ENCODE measurements around the gene RGS12.
"Not testable (repeated sequence)": the region's sequence is repeated elsewhere in the genome, so short reads cannot be mapped to it uniquely, and the experiment has no call there.

RGS12 gene

GRCh38 chr4:3296651-3297050, 3.8 kb downstream of the RGS12 start:
- TF ChIP-seq, protein P1, sequence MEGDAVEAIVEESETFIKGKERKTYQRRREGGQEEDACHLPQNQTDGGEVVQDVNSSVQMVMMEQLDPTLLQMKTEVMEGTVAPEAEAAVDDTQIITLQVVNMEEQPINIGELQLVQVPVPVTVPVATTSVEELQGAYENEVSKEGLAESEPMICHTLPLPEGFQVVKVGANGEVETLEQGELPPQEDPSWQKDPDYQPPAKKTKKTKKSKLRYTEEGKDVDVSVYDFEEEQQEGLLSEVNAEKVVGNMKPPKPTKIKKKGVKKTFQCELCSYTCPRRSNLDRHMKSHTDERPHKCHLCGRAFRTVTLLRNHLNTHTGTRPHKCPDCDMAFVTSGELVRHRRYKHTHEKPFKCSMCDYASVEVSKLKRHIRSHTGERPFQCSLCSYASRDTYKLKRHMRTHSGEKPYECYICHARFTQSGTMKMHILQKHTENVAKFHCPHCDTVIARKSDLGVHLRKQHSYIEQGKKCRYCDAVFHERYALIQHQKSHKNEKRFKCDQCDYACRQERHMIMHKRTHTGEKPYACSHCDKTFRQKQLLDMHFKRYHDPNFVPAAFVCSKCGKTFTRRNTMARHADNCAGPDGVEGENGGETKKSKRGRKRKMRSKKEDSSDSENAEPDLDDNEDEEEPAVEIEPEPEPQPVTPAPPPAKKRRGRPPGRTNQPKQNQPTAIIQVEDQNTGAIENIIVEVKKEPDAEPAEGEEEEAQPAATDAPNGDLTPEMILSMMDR (IDR thresholded peaks at IDR 0.05; ENCODE audit: low read depth, low read length): no peak
- H3K4me3 ChIP-seq (ENCODE audit: low read depth, low read length): no peak overlapping the region

DNA sequence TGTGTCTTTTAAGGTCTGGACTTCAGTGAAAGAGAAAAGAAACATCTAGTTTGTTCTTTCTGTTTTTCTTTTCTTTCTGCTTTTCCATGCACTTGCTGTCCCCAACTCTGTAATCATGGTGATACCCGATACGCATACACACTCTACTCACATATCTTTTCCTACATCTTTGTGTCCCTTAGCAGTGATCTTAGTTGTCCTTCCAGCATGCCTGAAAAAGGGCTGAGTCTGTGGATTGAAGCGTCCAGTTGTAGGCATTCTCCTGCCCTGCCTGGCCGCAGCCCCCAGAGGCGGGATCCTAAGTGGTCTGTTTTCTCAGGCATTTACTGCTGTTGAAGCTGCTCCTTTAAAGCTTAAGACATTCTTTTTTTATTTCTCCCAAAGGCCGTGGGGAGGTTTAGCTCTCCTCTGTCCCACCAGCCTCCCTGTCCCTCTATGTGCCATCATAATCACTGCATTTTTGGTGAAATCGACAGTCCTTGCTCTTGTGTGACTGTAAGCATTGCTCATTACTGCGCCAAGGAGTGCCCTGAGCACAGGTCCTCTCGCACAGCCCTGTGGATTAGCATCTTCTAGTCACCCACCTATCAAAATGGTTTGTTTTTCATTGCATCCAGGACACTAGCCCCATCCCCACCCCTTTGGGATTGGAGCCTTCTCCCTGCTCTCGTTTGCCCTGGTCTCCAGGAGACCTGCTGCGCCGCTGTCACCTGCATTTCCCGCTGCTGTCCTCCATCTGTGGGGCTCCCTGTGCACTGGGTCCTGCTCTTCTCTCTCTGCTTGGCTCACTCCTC, 4.4 kb downstream of the RGS12 start:
- TF ChIP-seq, protein P1 (IDR thresholded peaks at IDR 0.05; ENCODE audit: low read depth, low read length): no peak

GRCh38 chr4:3299122-3299975, 6.5 kb downstream of the RGS12 start:
- TF ChIP-seq, protein P1 (IDR thresholded peaks at IDR 0.05; ENCODE audit: low read depth, low read length): no peak
- H3K4me3 ChIP-seq (ENCODE audit: low read depth, low read length): no peak overlapping the region

More for the DNA sequence above, 4.4 kb downstream of the RGS12 start:
- no peak overlapping the region for H3K4me3 ChIP-seq (ENCODE audit: low read depth, low read length)

DNA sequence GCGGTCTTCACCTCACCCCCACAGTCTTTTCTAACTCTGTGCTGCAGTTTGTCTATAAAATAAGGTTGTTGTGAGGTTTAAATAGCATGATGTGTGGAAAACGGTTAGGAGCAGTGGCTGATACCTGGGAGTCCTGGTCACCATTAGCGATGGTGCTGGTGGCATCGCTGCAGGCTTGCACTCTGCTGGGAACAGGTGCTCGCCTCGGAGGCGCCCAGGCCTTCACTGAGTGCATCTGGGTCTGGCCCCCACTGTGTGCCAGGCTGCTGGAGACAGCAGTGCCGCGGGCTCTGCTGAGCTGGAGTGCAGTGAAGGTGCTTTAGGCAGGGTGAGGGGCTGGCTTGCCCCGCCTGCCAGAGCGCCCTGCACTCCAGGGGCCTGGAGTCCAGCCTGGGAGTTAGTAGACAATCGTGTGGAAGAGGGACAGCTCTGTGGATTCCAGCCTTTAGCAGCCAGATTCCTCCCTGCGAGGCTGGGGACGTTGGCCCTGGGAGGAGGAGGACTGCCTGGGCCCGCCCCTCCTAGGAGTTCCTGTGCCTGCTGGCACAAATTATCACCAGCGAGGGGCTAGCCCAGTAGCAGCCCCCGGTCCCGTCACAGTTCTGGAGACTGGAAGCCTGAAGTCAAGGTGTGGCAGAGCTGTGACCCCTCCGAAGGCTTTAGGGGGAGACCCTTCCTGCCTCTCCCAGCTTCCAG, 7.3 kb downstream of the RGS12 start:
- TF ChIP-seq, protein P1 (IDR thresholded peaks at IDR 0.05; ENCODE audit: low read depth, low read length): no peak
- no peak overlapping the region for H3K4me3 ChIP-seq (ENCODE audit: low read depth, low read length)

- H3K4me3 ChIP-seq (ENCODE audit: low read depth, low read length): not testable (repeated sequence)
Observed at GRCh38 chr4:3300882-3301281, 8.1 kb downstream of the RGS12 start.

GRCh38 chr4:3301450-3302172, 8.8 kb downstream of the RGS12 start:
- TF ChIP-seq, protein P1 (IDR thresholded peaks at IDR 0.05; ENCODE audit: low read depth, low read length): no peak
- H3K4me3 ChIP-seq (ENCODE audit: low read depth, low read length): no peak overlapping the region

GRCh38 chr4:3302173-3302785, 9.5 kb downstream of the RGS12 start:
- TF ChIP-seq, protein P1 (IDR thresholded peaks at IDR 0.05; ENCODE audit: low read depth, low read length): no peak
- H3K4me3 ChIP-seq (ENCODE audit: low read depth, low read length): no peak overlapping the region

Data from WI38 (cell line).